ENCODE results near the gene UBE2E1. TPM values are rescaled to one million over a fixed set of nuclear protein-coding genes. Genes with fewer than 3 reads are reported as not detected.

Gene UBE2E1
- total RNA-seq, 4 donors from 2014 or later = 32.6 to 62.5 (median 55.9) TPM

DNA sequence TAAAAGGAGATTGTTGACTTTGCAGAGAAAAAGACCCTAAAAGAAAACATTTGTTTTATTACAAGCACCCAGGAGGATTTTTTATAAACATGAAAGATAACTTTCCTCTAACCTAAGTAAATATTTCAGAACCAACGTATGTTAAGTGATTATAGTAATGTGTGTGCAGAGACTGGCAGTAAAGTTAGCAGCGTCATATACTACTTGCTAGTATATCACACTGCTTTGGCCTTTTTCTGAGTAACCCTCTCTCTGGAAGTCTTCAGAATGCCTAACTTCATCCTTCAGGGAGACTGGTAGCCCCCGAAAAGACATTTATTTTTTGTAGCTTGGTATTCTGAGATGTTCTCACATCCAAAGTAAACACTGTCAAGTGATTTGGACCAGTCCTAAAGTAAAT, 17.9 kb downstream of the UBE2E1 start:
- whole genome bisulfite sequencing, 2 donors = 83 to 89% methylated on average over 3 of the region's 3 CpGs
- intact Hi-C loops (cut with DNase I; ENCODE audit: low total_unique reads) = no loop called here
- TF ChIP-seq POLR2A (IDR thresholded peaks at IDR 0.05) = no peak
- TF ChIP-seq, protein P1, sequence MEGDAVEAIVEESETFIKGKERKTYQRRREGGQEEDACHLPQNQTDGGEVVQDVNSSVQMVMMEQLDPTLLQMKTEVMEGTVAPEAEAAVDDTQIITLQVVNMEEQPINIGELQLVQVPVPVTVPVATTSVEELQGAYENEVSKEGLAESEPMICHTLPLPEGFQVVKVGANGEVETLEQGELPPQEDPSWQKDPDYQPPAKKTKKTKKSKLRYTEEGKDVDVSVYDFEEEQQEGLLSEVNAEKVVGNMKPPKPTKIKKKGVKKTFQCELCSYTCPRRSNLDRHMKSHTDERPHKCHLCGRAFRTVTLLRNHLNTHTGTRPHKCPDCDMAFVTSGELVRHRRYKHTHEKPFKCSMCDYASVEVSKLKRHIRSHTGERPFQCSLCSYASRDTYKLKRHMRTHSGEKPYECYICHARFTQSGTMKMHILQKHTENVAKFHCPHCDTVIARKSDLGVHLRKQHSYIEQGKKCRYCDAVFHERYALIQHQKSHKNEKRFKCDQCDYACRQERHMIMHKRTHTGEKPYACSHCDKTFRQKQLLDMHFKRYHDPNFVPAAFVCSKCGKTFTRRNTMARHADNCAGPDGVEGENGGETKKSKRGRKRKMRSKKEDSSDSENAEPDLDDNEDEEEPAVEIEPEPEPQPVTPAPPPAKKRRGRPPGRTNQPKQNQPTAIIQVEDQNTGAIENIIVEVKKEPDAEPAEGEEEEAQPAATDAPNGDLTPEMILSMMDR (IDR thresholded peaks at IDR 0.05) = no peak
- no peak overlapping the region for H3K4me3 ChIP-seq (ENCODE audit: low read depth, poor library complexity, severe bottlenecking)
- no peak for DNase-seq (ENCODE audit: low spot score in 2 of 2)

DNA sequence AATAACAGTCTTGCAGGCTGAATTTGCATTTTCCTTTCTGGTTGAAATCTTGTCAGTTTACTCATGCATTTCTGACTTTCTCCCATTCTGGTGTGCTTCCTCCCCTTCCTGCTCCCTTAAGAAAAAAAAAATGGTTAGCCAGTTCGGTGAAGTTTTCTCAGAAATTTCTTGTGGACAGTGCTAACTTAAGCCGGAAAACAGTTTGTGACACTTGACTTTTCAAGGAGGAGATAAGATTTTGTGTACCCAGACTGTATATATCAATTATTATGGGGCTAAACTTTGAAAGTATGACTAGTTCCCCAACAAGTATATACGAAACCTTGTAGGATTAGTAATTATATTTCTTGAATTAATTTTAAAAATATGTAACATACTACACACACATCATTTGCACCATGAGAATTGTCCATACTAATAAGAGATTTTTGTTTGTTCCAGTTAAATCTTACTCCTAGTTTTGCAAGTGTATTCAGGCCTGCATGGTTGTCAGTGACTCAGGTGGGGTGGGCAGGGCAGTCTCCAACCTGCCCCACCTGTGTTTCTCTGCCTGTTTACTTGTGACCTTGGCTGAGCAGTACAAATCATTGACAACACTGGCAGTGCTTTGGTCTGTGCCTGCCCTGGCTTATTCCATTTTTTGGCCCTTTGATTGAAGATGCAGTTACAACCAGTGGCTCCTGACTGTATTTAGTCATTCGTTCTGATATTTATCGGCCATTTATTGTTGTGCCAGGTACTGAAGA, 19.1 kb downstream of the UBE2E1 start:
- TF ChIP-seq, protein P1 (IDR thresholded peaks at IDR 0.05) = no peak
- no peak for TF ChIP-seq POLR2A (IDR thresholded peaks at IDR 0.05)
- intact Hi-C loops (cut with DNase I; ENCODE audit: low total_unique reads) = no loop called here
- H3K4me3 ChIP-seq (ENCODE audit: low read depth, poor library complexity, severe bottlenecking) = no peak overlapping the region
- WGBS, 2 donors = 47 to 62% methylated on average over 5 of the region's 5 CpGs
- DNase-seq (ENCODE audit: low spot score in 2 of 2) = no peak

DNA sequence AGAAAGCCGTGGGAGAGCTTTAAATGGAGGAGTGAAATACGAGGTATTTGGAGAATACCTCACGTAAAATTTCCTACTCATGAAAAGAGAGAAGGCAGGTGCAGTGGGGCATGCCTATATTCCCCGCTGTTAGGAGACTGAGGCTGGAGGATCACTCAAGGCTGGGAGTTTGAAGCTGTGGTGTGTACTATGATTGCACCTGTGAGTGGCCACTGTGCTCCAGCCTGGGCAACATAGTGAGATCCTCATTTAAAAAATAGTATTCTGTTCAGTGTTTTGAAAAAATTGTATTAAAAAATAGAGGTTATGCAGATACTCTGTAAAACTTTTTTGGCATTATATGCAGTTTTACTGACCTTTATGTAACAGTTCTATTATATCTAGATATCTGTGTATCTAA, 20.0 kb downstream of the UBE2E1 start:
- intact Hi-C loops (cut with DNase I; ENCODE audit: low total_unique reads) = no loop called here
- TF ChIP-seq, protein P1 (IDR thresholded peaks at IDR 0.05) = no peak
- TF ChIP-seq POLR2A (IDR thresholded peaks at IDR 0.05) = no peak
- DNase-seq (ENCODE audit: low spot score in 2 of 2) = no peak
- 92 to 98% methylated on average over 4 of the region's 4 CpGs for WGBS, 2 donors
- no peak overlapping the region for H3K4me3 ChIP-seq (ENCODE audit: low read depth, poor library complexity, severe bottlenecking)

DNA sequence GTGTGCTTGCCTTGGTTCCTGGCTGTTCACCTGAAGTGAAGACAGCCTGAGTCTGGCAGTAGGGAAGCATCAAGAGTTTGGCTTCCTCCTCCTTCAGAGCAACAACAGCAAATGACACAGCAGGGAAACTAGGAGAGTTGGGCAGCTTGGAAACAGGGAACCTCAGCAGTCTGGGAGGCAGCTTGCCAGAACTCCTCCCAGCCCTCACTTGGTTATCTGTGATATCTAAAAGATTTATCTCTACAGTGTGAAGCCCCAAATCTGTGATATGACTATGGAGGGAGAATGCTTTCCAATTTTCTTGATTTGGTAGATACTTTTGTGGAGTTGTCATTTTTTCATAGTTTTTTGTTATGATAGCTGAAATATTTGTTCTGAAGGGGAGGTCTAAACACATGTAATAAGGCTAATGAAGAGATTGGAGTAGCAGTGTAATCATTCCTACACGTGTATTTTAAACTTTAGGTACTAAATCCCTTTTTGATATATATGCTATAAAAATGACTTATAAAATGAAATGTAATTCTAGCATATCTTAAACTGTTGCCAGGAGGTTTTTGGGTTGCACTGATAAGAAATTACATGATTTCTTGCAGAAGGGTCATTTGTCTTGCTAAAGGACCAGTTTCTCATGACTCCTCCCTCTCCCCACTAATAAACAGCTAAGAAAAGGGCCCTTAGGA, 20.8 kb downstream of the UBE2E1 start:
- DNase-seq (ENCODE audit: low spot score in 2 of 2) = peak in 1 of 2 donors; percentile 82
- H3K4me3 ChIP-seq (ENCODE audit: low read depth, poor library complexity, severe bottlenecking) = no peak overlapping the region
- intact Hi-C loops (cut with DNase I; ENCODE audit: low total_unique reads) = no loop called here
- 39 to 50% methylated on average over 1 of the region's 1 CpG for WGBS, 2 donors
- TF ChIP-seq POLR2A (IDR thresholded peaks at IDR 0.05) = no peak
- TF ChIP-seq, protein P1 (IDR thresholded peaks at IDR 0.05) = no peak

DNA sequence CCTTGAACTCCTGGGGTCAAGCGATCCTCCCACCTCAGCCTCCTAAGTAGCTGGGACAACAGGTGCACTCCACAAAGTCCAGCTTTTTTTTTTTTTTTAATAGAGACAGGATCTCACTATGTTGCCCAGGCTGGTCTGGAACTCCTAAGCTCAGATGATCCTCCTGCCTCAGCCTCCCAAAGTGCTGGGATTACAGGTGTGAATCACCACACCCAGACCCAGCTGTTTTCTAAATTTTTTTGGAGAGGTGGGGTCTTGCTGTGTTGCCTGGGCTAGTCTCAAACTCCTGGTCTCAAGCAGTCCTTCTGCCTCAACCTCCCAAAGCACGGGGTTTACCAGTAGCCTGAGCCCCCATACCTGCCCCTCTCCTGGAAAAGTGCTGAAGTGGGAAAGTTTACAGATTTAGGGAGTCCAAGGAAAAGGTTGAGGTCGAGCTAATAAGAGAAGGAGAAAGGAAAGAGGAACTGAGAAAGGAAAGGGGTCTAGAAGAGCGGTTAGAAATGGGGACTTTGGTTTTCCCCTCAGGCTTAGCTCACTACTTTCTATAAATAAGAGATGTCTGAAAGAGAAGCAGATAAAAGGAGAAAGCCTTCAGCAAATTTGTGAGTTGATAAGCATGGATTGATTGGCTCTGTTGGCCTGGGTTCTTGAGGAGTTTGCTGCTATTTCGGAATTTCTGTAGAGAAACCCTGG, 23.6 kb downstream of the UBE2E1 start:
- intact Hi-C loops (cut with DNase I; ENCODE audit: low total_unique reads) = no loop called here
- 76 to 82% methylated on average over 5 of the region's 5 CpGs for WGBS, 2 donors
- no peak for TF ChIP-seq POLR2A (IDR thresholded peaks at IDR 0.05)
- TF ChIP-seq, protein P1 (IDR thresholded peaks at IDR 0.05) = no peak
- H3K4me3 ChIP-seq (ENCODE audit: low read depth, poor library complexity, severe bottlenecking) = no peak overlapping the region
- DNase-seq (ENCODE audit: low spot score in 2 of 2) = no peak
